H1 (cell line): Measurements from ENCODE around the gene SNTG2. TPM values are rescaled to one million over a fixed set of nuclear protein-coding genes. Genes with fewer than 3 reads are reported as not detected.
A peak's percentile ranks its signal among the peaks of the same experiment; 100 is the strongest.

ENCODE experiments used
- CTCF ChIA-PET: fragments of 300-600 bp; sonication (Branson Sonifier 250); formaldehyde crosslinking; loops from one replicate; lab custom pipeline; 2021; ENCODE audit not compliant: partially characterized antibody; lab: Charles Lee
- POLR2A ChIA-PET: fragments of 300-600 bp; sonication (Branson Sonifier 250); formaldehyde crosslinking; loops from one replicate; lab custom pipeline; 2021; ENCODE audit warnings: inconsistent platforms; ENCODE audit not compliant: partially characterized antibody; lab: Charles Lee
- DNase-seq, 2 experiments: peaks; one replicate each; pipeline versions ENCODE4 v3.0.0 to v3.0.0-alpha.2; 2010 to 2022; ENCODE audit warnings: low spot score in 2 of 2, low read depth in 1 of 2, mixed read lengths in 1 of 2
- FAIRE-seq: peaks from 2 replicates; lab custom pipeline; 2011; peaks lifted over from hg19 to GRCh38; lab: Jason Lieb, UNC
- H2AFZ ChIP-seq: 2 replicates; pipeline ENCODE4 v1.8.1; 2012; ENCODE audit warnings: low read length, inconsistent platforms
- H2AK5ac ChIP-seq: 2 replicates; pipeline ENCODE4 v1.6.1; 2013; ENCODE audit warnings: low read depth, low read length
- H2BK120ac ChIP-seq: replicated peaks from 2 replicates; pipeline ENCODE3; 2013; ENCODE audit warnings: low read depth, low read length, inconsistent platforms
- H2BK12ac ChIP-seq: 2 replicates; pipeline ENCODE4 v1.6.1; 2013; ENCODE audit warnings: low read depth, low read length
- H2BK15ac ChIP-seq: 2 replicates; pipeline ENCODE4 v1.6.1; 2013; ENCODE audit warnings: low read length
- H2BK20ac ChIP-seq: 2 replicates; pipeline ENCODE4 v1.6.1; 2013; ENCODE audit warnings: low read length
- H2BK5ac ChIP-seq: 2 replicates; pipeline ENCODE4 v1.6.1; 2013; ENCODE audit warnings: low read depth, low read length
- H3K14ac ChIP-seq: 2 replicates; pipeline ENCODE4 v1.6.1; 2013; ENCODE audit warnings: inconsistent platforms; ENCODE audit not compliant: insufficient read length
- H3K18ac ChIP-seq: 2 replicates; pipeline ENCODE4 v1.6.1; 2013; ENCODE audit warnings: low read length; ENCODE audit errors: extremely low read depth
- H3K23ac ChIP-seq: 2 replicates; pipeline ENCODE4 v1.6.1; 2013; ENCODE audit warnings: inconsistent platforms; ENCODE audit not compliant: insufficient read length
- H3K23me2 ChIP-seq: 2 replicates; pipeline ENCODE4 v1.6.1; 2013; ENCODE audit warnings: low read depth, low read length
- H3K27ac ChIP-seq: 2 replicates; pipeline ENCODE4 v1.6.1; 2011; ENCODE audit warnings: low read depth, low read length, inconsistent platforms
- H3K27me3 ChIP-seq, 4 experiments: replicated peaks in 1 of 4; 1 replicate in 1 of 4; 2 replicates in 3 of 4; pipeline versions ENCODE4 v1.6.1 to v1.8.1; 2011 to 2013; ENCODE audit warnings: low read length in 3 of 4, mild to moderate bottlenecking in 3 of 4, inconsistent platforms in 2 of 4, mixed read lengths in 2 of 4, moderate library complexity in 1 of 4; ENCODE audit not compliant: control insufficient read depth in 3 of 4, insufficient read depth in 3 of 4; ENCODE audit errors: extremely low read depth in 1 of 4
- H3K36me3 ChIP-seq, 4 experiments: 2 replicates each; pipeline versions ENCODE4 v1.6.1 to v1.8.1; 2011 to 2013; ENCODE audit warnings: mild to moderate bottlenecking in 4 of 4, low read length in 3 of 4, moderate library complexity in 2 of 4, control low read depth in 1 of 4, inconsistent platforms in 1 of 4; ENCODE audit not compliant: insufficient read depth in 4 of 4, control insufficient read depth in 2 of 4
- H3K4ac ChIP-seq: replicated peaks from 2 replicates; pipeline ENCODE3; 2013; ENCODE audit warnings: low read length, low read depth, mixed read lengths, inconsistent platforms; ENCODE audit not compliant: insufficient read length
- H3K4me1 ChIP-seq, 4 experiments: replicated peaks in 1 of 4; 1 replicate in 1 of 4; 2 replicates in 3 of 4; pipeline versions ENCODE4 v1.6.1 to v1.8.1; 2011 to 2013; ENCODE audit warnings: low read length in 3 of 4, inconsistent platforms in 2 of 4, mixed read lengths in 1 of 4; ENCODE audit not compliant: insufficient read depth in 4 of 4, control insufficient read depth in 3 of 4
- H3K4me2 ChIP-seq, 2 experiments: 2 replicates each; pipeline versions ENCODE4 v1.6.1 to v1.8.1; 2011 to 2013; ENCODE audit warnings: low read depth in 2 of 2, low read length in 2 of 2, control low read depth in 1 of 2, inconsistent platforms in 1 of 2, mild to moderate bottlenecking in 1 of 2; ENCODE audit not compliant: insufficient read depth in 1 of 2
- H3K4me3 ChIP-seq, 4 experiments: fragments of 200-600, 300-600 bp in 1 of 4; sonication (generic), shearing (Covaris generic), sonication (Bioruptor Twin) in 1 of 4; 2 replicates each; pipeline versions ENCODE4 v1.5.1 to v1.8.1; 2011 to 2016; ENCODE audit warnings: low read length in 4 of 4, low read depth in 3 of 4, control low read depth in 2 of 4, inconsistent platforms in 2 of 4, mild to moderate bottlenecking in 2 of 4, mixed read lengths in 1 of 4, moderate library complexity in 1 of 4; ENCODE audit not compliant: insufficient read depth in 2 of 4; ENCODE audit errors: extremely low read depth in 1 of 4
- H3K56ac ChIP-seq: replicated peaks from 2 replicates; pipeline ENCODE3; 2013; ENCODE audit warnings: low read depth, mild to moderate bottlenecking, mixed read lengths, low read length, inconsistent platforms; ENCODE audit not compliant: insufficient read length
- H3K79me1 ChIP-seq: 2 replicates; pipeline ENCODE4 v1.6.1; 2013; ENCODE audit warnings: low read depth, low read length, control low read depth
- H3K79me2 ChIP-seq, 2 experiments: 2 replicates each; pipeline versions ENCODE4 v1.6.1 to v1.8.1; 2012 to 2013; ENCODE audit warnings: low read length in 2 of 2, mild to moderate bottlenecking in 2 of 2, inconsistent platforms in 1 of 2; ENCODE audit not compliant: insufficient read depth in 2 of 2, control insufficient read depth in 1 of 2
- H3K9ac ChIP-seq, 4 experiments: replicated peaks in 1 of 4; 1 replicate in 1 of 4; 2 replicates in 3 of 4; pipeline versions ENCODE4 v1.6.1 to v1.8.1; 2011 to 2013; ENCODE audit warnings: low read depth in 3 of 4, low read length in 3 of 4, control low read depth in 2 of 4, mild to moderate bottlenecking in 2 of 4, moderate library complexity in 2 of 4, inconsistent platforms in 1 of 4; ENCODE audit errors: extremely low read depth in 1 of 4
- H3K9me3 ChIP-seq, 2 experiments: 2 replicates each; pipeline versions ENCODE4 v1.6.1 to v1.8.1; 2012 to 2013; ENCODE audit warnings: mild to moderate bottlenecking in 2 of 2, moderate library complexity in 2 of 2, control low read depth in 1 of 2, inconsistent platforms in 1 of 2, low read depth in 1 of 2, low read length in 1 of 2, mixed read lengths in 1 of 2; ENCODE audit not compliant: insufficient read depth in 2 of 2
- H4K20me1 ChIP-seq, 2 experiments: replicated peaks in 1 of 2; 2 replicates each; pipeline versions ENCODE3 to v1.8.1; 2011 to 2013; ENCODE audit warnings: inconsistent platforms in 2 of 2, low read length in 2 of 2, mild to moderate bottlenecking in 1 of 2; ENCODE audit not compliant: insufficient read depth in 2 of 2, control insufficient read depth in 1 of 2
- H4K5ac ChIP-seq: 2 replicates; pipeline ENCODE4 v1.6.1; 2013; ENCODE audit warnings: low read length, low read depth, mixed read lengths, inconsistent platforms; ENCODE audit not compliant: insufficient read length
- H4K8ac ChIP-seq: 2 replicates; pipeline ENCODE4 v1.8.0; 2013; ENCODE audit warnings: mild to moderate bottlenecking, moderate library complexity, low read length, inconsistent platforms; ENCODE audit not compliant: insufficient read depth; ENCODE audit errors: extremely low read depth
- H4K91ac ChIP-seq: replicated peaks from 2 replicates; pipeline ENCODE3; 2013; ENCODE audit warnings: low read length, mixed read lengths, inconsistent platforms; ENCODE audit not compliant: insufficient read length
- BRCA1 ChIP-seq: IDR thresholded peaks from 2 replicates; pipeline ENCODE4 v1.6.1; 2012; ENCODE audit warnings: low read depth, low read length, improper control_type of control experiment
- GABPA ChIP-seq: IDR thresholded peaks from 2 replicates; pipeline ENCODE4 v1.6.1; 2011; ENCODE audit warnings: mild to moderate bottlenecking, low read length, moderate library complexity, borderline replicate concordance; ENCODE audit not compliant: insufficient read depth
- WGBS, 2 experiments: shearing (Covaris generic) in 1 of 2; methylation state at CpG; one replicate each; pipeline versions ENCODE4 v1.1.6 to v1.1.7; 2013 to 2015; ENCODE audit warnings: low lambda C conversion rate in 2 of 2, mixed read lengths in 2 of 2, inconsistent platforms in 1 of 2, low coverage in 1 of 2, missing lambda C conversion rate in 1 of 2; ENCODE audit not compliant: insufficient replicate concordance in 2 of 2, insufficient coverage in 1 of 2, insufficient read length in 1 of 2; ENCODE audit errors: extremely low coverage in 1 of 2, missing lambda C conversion rate in 1 of 2; 5-methylcytosine and 5-hydroxymethylcytosine counted together
- polyA plus RNA-seq, 7 experiments: library from polyadenylated mRNA; depleted of rRNA in 3 of 7; stranded (reverse) in 5 of 7; unstranded in 2 of 7; fragments of >200 nt in 5 of 7; fragments of 200-250 nt in 2 of 7; gene quantifications; 1 replicate in 5 of 7; 2 replicates in 1 of 7; 4 replicates in 1 of 7; pipeline versions ENCODE4 v1.2.1 to v1.2.3, GENCODE V29; 2011 to 2013; ENCODE audit warnings: missing spikeins in 2 of 7, mixed read lengths in 2 of 7
- total RNA-seq: library from RNA; stranded (reverse); fragmentation: NEBNext Ultra II Directional; extraction: Animal tissue kit (Norgen Biotek cat#: 25700); gene quantifications from 2 replicates; pipeline ENCODE4 v1.2.1, GENCODE V29; 2021

Gene SNTG2
- total and polyA plus RNA-seq, 2 of the 8 experiments (the other 6 are each of a cell fraction or from before 2014, with no cell fraction given) = 6.6 to 18.1 TPM

DNA sequence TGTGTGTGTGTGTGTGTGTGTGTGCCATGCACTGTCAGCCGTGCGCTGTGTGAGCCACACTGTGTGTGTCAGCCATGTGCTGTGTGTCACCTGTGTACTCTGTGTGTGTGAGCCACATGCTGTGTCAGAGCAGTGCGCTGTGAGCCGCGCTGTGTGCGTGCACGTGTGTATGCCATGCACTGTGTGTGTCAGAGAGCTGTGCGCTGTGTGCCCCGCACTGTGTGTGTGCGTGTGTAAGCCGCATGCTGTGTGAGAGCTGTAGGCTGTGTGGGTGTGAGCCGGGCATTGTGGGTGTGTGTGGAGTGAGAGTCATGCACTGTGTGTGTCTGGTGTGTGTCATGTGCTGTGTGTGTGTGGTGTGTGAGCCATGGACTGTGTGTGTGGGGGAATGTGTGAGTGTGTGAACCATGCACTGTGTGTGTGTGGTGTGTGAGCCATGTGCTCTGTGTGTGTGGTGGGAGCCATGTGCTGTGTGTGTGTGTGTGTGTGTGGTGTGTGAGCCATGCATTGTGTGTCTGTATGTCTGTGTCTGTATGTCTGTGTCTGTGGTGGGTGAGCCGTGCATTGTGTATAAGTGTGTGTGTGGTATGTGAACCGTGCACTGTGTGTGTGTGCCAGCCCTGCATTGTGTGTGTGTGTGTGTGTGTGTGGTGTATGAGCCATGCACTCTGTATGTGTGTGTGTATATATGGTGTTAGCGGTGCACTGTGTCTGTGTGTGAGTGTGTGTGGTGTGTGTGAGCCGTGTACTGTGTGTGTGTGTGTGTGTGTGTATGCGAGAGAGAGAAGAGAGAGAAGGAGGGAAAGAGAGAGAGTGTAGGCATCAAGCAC, 356.3 kb downstream of the SNTG2 start:
- H3K9me3 ChIP-seq = no peaks in the 10 kb centered on the region
- H2AFZ ChIP-seq = no peak overlapping the region
- no peak overlapping the region; a peak in 2 of 7 replicates for H3K9ac ChIP-seq
- H4K5ac ChIP-seq = no peak overlapping the region
- H2BK5ac ChIP-seq = peak overlapping the region; percentile 41; the same call in 1 of the 2 replicates
- H3K4me2 ChIP-seq = no peak overlapping the region
- ChIA-PET CTCF (interaction anchor here (0.9 kb wide), 1 partner anchor 239 kb away, joined by 4 read pairs; no protein-coding TSS in a partner anchor), POLR2A (interaction anchor here (0.8 kb wide), 1 partner anchor 17 kb away, joined by 3 read pairs; no protein-coding TSS in a partner anchor)
- H3K79me2 ChIP-seq = no peaks in the 10 kb centered on the region
- no peaks in the 10 kb centered on the region for H3K79me1 ChIP-seq
- peak overlapping the region; percentile 72 for H3K4ac ChIP-seq
- peak in 1 of 2 experiments; percentile 29 for DNase-seq
- H4K20me1 ChIP-seq = peaks cover 0 to 5% of the 10 kb centered on the region in 2 experiments
- peak overlapping the region; percentile 69 for H4K91ac ChIP-seq
- no peak overlapping the region for H3K23ac ChIP-seq
- no peaks in the 10 kb centered on the region for H3K36me3 ChIP-seq
- peak overlapping the region; percentile 90 for H2BK15ac ChIP-seq
- no peak overlapping the region for H3K18ac ChIP-seq
- no peak overlapping the region for H3K56ac ChIP-seq
- no peak overlapping the region for H2BK120ac ChIP-seq
- peaks cover 3% of the 10 kb centered on the region; the same call in 1 of the 2 replicates for H3K23me2 ChIP-seq
- H3K27ac ChIP-seq = no peak overlapping the region
- no peak overlapping the region; the same call in 1 of the 2 replicates for H4K8ac ChIP-seq
- no peak overlapping the region for H3K4me3 ChIP-seq
- no peaks in the 10 kb centered on the region for H3K27me3 ChIP-seq
- peak overlapping the region; percentile 89 for H2BK12ac ChIP-seq
- FAIRE-seq = no peak
- H2AK5ac ChIP-seq = peak overlapping the region; percentile 7
- no peak overlapping the region for H3K14ac ChIP-seq
- peaks cover 0 to 5% (median 2%) of the 10 kb centered on the region in 4 experiments; a peak in 4 of 7 replicates for H3K4me1 ChIP-seq
- TF ChIP-seq GABPA (no peak), BRCA1 (no peak)
- H2BK20ac ChIP-seq = no peak overlapping the region
- 93% methylated on average over 17 of the region's 17 CpGs; no CpG with 5 or more reads in 1 of the 2 experiments for WGBS, 2 experiments
